NCI-H526 treated with DMSO at 0.1 percent for 48 hours (cell line): ENCODE measurements around the gene GREB1.
A peak's percentile ranks its signal among the peaks of the same experiment; 100 is the strongest.

Source experiments
- DNase-seq: peaks from one replicate; lab custom pipeline; 2025; lab: John Stamatoyannopoulos, UW

GREB1 gene

GRCh38 chr2:11540148-11540995, 6.5 kb downstream of the GREB1 start:
- DNase-seq = peak; percentile 41

DNA sequence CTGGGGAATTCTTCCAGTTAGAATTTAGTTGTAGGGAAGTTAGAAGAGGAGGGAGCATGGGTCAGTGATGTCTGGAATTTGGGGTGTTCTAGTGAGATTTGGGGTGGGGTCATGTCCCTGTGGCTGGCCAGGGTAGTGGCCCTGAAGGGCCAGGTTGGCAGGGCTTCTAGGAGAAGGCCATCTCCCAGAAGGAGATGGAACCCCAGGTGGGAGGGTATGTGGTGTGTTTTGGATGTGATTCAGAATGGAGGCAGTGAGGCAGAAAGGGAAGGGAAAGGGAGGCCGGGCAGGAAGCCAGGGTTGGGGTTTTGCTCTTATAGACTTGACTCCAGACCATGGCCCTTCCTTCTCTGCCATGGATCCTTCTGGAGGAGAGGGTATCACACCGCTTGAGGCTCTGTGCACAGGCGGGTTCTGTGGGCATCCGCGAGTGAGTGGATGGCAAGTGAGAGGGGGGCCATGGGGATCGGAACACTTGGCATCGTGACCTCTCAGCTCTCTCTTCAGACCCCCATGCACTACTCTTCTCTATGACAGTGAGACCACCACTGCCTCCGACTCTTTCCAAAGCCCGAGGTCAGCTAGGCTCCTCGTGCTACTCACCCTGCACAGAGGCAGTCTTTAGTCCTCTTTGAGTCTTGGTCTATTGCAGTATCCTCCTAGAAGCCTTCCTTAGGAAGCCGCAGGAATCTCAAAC, 7.3 kb downstream of the GREB1 start:
- no peak for DNase-seq

GRCh38 chr2:11541693-11542274, 7.9 kb downstream of the GREB1 start:
- no peak for DNase-seq

DNA sequence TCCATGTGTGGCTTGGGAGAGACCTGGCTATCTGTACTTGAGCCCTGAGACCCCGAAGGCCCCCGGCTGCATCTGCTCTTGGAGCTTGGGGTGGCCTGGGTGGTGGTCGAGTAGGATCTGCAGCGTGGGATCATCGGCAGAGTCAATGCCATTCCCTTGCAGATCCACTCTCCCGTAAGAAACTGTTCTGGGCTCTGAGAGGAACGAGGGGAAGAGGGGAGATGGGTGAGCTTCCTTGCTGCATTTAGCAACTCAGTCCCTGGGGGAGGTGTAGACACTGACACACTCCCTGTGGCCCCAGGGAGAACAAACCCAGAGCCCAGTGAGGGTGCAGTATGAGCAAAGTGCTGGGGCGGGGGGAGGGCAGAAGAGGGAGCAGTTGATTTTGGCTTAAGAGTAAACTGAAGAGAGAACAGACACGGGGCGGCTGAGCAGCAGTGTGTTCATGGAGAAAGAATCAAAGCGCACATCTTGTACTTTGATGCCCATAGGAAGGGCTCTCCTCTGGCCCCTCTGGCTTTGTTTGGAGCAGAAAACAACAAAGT, 8.5 kb downstream of the GREB1 start:
- no peak for DNase-seq

DNA sequence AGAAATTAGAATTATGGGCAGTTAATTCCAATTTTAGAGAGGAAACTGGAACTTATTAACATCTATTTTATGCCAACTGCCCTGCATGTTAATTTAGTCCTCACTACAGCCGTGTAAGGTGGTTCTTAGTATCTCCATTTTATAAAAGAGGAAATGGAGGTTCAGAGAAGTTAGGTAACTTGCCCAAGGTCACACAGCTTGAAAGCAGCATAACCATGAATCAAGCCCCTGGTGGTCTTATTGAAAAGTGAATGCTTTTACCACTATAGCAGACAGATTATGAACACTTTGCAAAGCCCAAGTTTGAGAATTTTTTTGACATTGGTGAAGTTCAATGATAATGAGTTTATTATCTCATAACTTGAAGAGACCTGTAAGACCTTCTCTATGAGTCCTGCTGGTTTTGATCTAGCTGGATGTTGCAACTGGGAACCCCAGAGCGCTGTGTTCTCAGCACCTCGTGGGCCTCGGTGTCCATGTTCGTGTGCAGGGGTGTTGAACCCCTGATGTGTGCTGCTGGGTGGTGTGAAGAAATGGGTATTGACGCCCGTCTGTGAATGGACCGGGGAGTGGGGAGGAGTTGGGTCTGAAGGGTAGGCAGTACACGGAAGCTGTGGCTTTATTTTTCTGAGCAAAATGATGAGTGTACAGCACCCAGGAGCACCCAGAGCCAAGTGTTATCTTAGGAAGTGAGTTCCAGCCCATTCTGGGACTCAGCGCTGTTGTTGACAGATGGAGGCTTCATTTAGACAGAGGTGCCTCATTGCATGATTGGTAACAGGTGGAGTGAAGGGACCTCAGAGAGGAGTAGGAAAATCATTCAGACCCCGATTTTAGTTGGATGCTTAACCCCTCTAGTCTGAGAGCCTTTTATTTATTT, 9.7 kb downstream of the GREB1 start:
- no peak for DNase-seq

DNA sequence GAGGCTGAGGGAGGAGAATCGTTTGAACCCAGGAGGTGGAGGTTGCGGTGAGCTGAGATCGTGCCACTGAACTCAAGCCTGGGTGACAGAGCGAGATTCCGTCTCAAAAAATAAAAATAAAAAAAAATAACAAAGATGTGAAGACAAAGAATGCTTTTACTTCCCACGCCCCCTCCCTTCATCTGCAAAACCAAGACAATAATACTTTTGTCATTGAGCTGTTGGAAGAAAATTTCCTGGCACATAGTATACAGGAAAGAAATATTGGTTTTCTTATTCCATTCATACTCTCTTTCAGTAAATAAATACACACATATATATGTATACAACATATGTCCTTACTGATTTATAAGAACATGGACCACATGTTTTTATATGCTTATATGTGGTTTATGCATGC, 12.2 kb downstream of the GREB1 start:
- DNase-seq = no peak

- no peak for DNase-seq
Observed at GRCh38 chr2:11547912-11548497, 14.2 kb downstream of the GREB1 start.

DNA sequence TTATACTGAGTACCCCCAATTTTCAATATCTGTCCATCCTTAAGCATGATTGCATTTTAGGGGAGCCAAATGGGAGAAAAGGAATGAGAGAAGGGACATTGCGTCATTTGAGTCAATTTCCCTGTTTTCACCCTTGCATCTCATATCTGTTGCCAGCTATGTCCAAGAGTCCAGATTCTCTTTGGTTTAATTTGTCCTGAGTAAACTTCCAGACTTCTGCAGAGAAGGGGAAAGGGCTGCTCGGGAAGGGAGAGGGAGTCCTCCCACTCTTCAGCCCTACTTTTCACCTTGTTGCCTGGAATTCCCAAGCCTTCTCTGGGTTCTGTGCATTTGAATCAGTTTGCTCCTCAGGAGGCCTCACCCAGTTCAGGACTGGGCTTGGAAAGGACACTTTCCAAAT, 16.5 kb downstream of the GREB1 start:
- no peak for DNase-seq

DNA sequence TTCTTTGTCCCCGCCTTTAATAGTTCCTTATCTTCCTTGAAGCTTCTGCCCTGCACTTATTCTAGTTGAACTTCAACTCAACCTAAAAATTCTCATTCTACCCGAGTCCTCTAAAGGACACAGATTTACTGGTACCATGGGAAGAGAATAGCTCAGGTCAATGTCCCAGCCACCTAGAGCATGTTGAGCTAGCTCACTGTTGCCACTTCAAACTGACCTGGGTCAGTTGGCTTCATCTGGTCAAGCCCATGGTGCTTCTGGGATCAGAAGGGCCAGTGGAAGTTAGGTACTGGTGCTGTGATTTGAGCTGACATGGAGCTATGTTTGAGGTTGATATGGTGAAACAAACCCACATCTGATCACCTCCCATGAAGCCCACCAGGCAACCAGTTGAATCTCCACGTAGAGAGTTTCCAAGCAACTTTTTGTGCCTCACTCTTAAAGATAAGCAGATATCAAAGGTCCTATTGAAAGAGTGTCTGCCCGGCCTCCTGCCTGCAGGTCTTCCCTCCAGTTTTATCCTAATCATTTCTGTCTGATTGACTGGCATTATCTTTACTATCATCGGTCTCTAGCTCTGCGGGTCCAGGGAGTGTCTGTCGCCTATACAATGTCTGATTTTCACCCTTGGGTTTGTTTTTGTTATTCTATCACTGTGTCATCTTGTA, 17.2 kb downstream of the GREB1 start:
- DNase-seq = no peak

GRCh38 chr2:11551569-11552259, 17.9 kb downstream of the GREB1 start:
- DNase-seq = no peak

GRCh38 chr2:11552260-11552638, 18.4 kb downstream of the GREB1 start:
- DNase-seq = no peak

GRCh38 chr2:11553661-11554398, 20.0 kb downstream of the GREB1 start:
- DNase-seq = no peak

GRCh38 chr2:11554399-11554716, 20.5 kb downstream of the GREB1 start:
- no peak for DNase-seq

DNA sequence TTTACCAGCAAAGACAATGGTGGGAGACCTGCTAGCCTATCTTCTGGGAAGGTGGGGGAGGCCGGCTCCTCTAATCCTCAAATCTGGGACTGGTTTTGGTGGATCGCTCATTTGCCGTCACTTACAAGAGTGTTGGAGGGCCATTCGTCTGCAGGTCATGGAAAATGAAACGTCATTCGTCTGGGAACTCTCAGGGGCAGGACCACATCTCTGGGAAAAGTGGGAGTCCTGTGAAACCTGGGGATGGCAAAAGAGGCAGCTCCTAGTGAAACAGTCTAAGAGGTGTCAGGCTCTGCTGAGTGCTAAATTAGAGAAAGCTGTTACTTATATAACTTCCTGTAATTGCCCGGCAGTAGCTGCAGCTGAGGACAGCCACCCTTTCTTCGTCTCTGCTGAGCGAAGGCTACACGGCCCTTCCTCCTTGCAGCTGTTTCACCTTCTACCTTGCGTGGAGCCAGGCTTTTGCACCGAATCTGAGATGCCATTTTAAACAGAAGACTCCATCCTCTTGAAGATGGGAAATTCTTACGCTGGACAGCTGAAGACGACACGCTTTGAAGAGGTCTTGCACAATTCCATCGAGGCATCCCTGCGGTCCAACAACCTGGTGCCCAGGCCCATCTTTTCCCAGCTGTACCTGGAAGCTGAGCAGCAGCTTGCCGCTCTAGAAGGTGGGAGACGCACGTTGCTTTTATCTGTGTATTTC, 22.4 kb downstream of the GREB1 start:
- DNase-seq = no peak

DNA sequence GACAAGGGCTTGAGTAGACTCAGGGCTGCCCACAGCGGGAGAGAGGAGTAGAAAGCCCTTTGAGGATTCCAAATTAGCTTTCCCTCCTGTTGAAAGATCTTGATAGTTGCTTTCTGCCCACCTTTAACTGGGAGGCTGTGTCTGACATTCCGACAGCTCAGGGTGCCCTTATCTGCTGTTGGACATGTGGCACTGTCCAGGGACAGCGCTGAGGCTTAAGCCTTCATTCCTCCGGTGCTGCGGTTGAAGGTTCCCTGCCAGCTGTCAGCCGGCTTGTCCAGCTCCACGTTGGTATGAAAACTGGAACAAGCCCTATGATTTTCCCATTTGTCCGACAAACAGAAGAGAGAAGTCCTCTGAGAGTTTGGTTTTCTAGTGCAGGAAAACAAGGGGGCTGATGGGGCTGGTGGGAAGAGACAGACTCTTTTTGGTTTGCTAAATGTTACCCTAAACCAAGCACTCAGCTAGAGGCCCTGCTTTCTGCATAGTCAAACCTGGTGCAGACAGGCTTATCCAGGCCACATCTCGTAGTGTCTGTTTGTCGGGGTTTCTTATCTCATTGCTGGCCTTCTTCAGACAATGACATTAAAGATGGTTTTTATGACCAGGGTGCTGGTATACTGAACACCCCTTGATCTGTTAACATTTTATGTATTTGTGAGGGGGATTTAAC, 24.5 kb downstream of the GREB1 start:
- DNase-seq = no peak

GRCh38 chr2:11559066-11559785, 25.4 kb downstream of the GREB1 start:
- no peak for DNase-seq

DNA sequence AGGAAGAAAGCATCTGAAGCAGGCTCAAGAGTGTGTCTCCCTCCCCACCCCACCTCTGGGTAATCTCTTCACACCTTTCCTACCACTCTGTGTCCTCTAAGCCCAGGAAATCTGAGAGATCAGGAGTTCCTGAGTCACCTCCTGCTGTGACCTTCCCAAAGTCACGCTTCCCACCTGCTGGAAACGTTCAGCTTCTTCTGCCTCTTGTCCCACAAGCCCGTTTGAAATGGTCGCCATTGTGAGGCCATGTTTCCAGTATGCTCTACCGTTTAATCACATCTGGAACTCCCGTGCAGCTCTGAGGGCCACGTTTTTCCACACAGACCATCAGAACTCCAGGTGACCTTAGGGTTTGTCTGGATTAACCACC, 25.9 kb downstream of the GREB1 start:
- no peak for DNase-seq

DNA sequence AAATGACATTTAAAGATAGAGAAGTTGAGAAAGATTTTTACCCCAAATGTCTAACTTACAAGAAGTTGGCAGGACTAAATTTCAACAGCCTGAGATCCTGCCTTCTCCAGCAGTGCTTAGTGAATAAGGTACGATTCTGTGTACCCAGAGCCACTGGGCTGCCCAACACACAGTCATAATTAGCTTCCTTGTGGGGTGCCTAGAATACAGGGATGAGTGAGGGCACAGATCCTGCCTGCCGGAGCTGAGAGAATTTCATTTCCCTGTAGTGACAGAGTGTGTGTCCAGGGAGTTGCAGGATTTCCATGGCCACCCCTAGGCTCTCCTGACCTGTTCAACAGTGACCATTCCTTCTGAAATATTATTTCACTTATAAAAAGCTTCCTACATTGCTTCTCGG, 27.0 kb downstream of the GREB1 start:
- DNase-seq = no peak
